ENCODE measurements around the gene GRAMD1B. TPM values are rescaled to one million over a fixed set of nuclear protein-coding genes. Genes with fewer than 3 reads are reported as not detected.

GRAMD1B gene
- total and polyA plus RNA-seq, 8 donors: 1.1 to 4.8 (median 2.2) TPM

DNA sequence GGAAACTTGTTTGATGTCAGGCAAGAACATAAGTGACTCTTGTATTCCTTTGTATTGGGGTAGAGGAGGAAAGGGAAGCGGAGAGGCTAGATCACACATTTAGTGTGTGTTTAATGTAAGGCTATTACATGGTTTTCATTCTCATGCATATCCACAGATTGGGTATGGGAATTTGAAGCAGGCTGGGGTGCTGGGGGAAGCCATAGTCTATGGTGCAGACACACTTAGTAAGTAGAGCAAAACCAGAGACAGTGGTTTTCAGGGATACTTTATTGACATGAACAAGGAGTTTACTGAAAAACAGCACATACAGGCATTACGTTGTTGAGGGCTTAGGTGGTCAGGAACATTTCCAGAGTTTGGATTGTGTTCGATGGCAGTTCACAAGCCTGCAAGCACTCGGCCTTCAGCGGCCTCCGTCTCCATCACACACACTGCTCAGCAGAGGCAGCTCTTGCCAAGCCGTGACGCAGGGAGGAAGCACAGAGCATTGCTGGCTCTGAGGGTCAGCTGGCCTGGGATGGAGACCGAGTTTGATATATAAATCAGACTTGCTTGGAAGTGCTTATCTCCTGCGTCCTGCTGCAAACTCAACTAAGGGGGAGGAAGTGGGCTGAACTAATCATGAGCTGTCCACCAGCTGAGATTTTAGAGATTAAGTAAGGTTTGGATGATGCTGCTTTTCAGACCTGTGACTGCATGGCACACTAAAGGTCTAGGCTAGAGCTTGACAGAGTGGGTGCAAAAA, 199.0 kb downstream of the GRAMD1B start:
- Histone ChIP-seq H3K4me3 (no peak overlapping the region), H3K4me1 (no peaks in the 10 kb centered on the region), H3K27ac (no peak overlapping the region), H3K27me3 (no peaks in the 10 kb centered on the region), H3K36me3 (no peaks in the 10 kb centered on the region), H3K9me3 (no peaks in the 10 kb centered on the region)
- TF ChIP-seq, protein P1, sequence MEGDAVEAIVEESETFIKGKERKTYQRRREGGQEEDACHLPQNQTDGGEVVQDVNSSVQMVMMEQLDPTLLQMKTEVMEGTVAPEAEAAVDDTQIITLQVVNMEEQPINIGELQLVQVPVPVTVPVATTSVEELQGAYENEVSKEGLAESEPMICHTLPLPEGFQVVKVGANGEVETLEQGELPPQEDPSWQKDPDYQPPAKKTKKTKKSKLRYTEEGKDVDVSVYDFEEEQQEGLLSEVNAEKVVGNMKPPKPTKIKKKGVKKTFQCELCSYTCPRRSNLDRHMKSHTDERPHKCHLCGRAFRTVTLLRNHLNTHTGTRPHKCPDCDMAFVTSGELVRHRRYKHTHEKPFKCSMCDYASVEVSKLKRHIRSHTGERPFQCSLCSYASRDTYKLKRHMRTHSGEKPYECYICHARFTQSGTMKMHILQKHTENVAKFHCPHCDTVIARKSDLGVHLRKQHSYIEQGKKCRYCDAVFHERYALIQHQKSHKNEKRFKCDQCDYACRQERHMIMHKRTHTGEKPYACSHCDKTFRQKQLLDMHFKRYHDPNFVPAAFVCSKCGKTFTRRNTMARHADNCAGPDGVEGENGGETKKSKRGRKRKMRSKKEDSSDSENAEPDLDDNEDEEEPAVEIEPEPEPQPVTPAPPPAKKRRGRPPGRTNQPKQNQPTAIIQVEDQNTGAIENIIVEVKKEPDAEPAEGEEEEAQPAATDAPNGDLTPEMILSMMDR (IDR thresholded peaks at IDR 0.05): no peak
- ATAC-seq (peak in 3 of 4 donors; percentile 25 to 63 (median 50)), DNase-seq (peak in 1 of 6 donors; percentile 33), FAIRE-seq (no peak)
- WGBS, 2 donors: 60 to 63% methylated on average over 10 of the region's 10 CpGs
- intact Hi-C loops (cut with DNase I): no loop called here

- 40 to 42% methylated on average over 3 of the region's 3 CpGs for WGBS, 2 donors
- FAIRE-seq: no peak
- H3K36me3 ChIP-seq: no peaks in the 10 kb centered on the region
- TF ChIP-seq, protein P1 (IDR thresholded peaks at IDR 0.05): no peak
- intact Hi-C loops (cut with DNase I): no loop called here
- no peaks in the 10 kb centered on the region for H3K27me3 ChIP-seq
- peak in 1 of 4 donors; percentile 18 for ATAC-seq
- no peak for DNase-seq
- no peaks in the 10 kb centered on the region for H3K9me3 ChIP-seq
- H3K4me1 ChIP-seq: no peaks in the 10 kb centered on the region
- H3K27ac ChIP-seq: no peak overlapping the region
- H3K4me3 ChIP-seq: no peak overlapping the region
Observed at GRCh38 chr11:123630126-123630608, 200.1 kb downstream of the GRAMD1B start.

DNA sequence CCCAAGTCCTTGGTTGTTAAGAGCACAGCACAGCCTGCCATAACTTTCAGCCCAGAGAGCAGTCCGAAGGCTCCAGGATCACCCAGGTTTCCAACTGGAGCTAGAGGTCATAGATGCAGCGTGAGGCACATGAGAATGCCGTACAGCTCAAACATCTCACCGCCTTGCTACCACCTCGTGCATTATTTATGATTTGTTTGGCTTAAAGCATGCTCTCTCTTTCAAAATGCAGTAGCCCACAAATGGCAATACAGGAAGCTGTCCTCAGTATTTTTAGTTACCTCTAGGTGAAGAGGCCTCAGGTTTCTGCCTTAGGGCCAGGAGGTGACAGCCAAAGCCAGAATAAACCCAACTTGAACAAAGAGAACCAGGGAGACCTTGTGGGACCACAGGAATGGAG, 210.0 kb downstream of the GRAMD1B start:
- no peaks in the 10 kb centered on the region for H3K36me3 ChIP-seq
- 67 to 73% methylated on average over 5 of the region's 5 CpGs for WGBS, 2 donors
- FAIRE-seq: no peak
- intact Hi-C loops (cut with DNase I): loop anchor here in 1 of 3 donors (5.0 kb wide), 1 partner anchor 67 kb away; no protein-coding TSS in a partner anchor
- H3K4me3 ChIP-seq: no peak overlapping the region
- H3K9me3 ChIP-seq: no peaks in the 10 kb centered on the region
- H3K27ac ChIP-seq: no peak overlapping the region
- TF ChIP-seq, protein P1 (IDR thresholded peaks at IDR 0.05): no peak
- H3K27me3 ChIP-seq: no peaks in the 10 kb centered on the region
- no peak for ATAC-seq
- DNase-seq: no peak
- no peaks in the 10 kb centered on the region for H3K4me1 ChIP-seq

DNA sequence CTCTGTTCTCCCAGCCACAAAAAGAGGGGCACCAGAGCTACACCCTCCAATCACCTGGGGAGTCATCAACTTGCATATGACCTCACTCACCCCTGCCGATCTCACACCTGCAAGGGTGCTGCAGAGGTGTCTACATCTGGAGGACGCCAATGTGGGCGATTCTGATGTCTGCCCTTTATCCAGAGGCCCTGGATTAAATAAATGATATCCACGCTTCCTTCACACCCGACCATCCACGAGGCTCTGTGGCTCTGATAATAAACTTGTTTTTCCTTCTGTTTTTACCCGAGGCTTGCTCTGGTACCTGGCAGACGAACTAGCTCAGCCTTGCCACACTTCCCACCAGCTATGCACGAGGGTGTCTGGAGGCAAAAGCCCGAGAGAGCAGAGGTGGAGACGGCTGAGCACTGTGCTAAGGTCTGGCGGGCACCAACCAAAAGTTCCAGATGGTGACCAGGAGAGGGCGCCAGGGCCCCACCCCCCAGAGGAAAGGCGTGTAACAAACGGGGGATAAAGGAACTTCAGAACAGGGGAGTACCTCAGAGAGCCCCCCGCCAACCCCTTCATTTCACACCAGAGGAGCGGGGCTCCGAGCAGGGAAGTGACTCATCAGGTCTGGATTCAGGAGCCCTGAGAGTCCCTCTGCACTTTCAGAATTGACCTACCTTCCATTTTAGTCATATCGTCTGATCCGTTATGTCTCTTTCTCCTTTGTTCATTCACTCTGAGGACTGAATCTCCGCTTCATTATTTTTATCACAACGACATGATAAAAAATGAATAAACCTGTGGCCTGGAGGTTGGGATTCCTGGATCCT, 210.8 kb downstream of the GRAMD1B start:
- intact Hi-C loops (cut with DNase I): loop anchor here in 1 of 3 donors (5.0 kb wide), 1 partner anchor 66 kb away; no protein-coding TSS in a partner anchor

More for the DNA sequence above, 210.8 kb downstream of the GRAMD1B start:
- Histone ChIP-seq H3K36me3 (no peaks in the 10 kb centered on the region), H3K4me1 (no peaks in the 10 kb centered on the region), H3K4me3 (no peak overlapping the region), H3K9me3 (no peaks in the 10 kb centered on the region), H3K27ac (no peak overlapping the region), H3K27me3 (no peaks in the 10 kb centered on the region)
- TF ChIP-seq, protein P1 (IDR thresholded peaks at IDR 0.05): peak; percentile 46 to 68 (median 58)
- WGBS, 2 donors: 24% methylated on average over 22 of the region's 22 CpGs
- DNase-seq (peak in 4 of 6 donors; percentile 46 to 80 (median 62)), FAIRE-seq (no peak), ATAC-seq (peak; percentile 69 to 94 (median 92))
